HepG2 (cell line): ENCODE measurements around the gene GUCY2C. TPM values are rescaled to one million over a fixed set of nuclear protein-coding genes. Genes with fewer than 3 reads are reported as not detected.

ENCODE experiments used
- ATAC-seq: fragments of 200-7000 bp; cut with Tn5 transposase; 3 replicates; pipeline ENCODE4 v1.9.1; 2020; ENCODE audit warnings: mild to moderate bottlenecking, moderate library complexity
- BruUV-seq: library from RNA; stranded (reverse); fragments of 400-500 nt; replicated peaks from 2 replicates; lab custom pipeline; 2021; lab: Mats Ljungman, UMichigan
- CTCF ChIA-PET: fragments of 300-600 bp; formaldehyde crosslinking; extraction: SDS; loops from one replicate; lab custom pipeline; 2021; ENCODE audit warnings: low total read pairs, inconsistent platforms, low intra/inter-chr PET ratio; lab: Yijun Ruan, JAX
- POLR2A ChIA-PET: fragments of 350-600 bp; sonication (Branson Sonifier 250); formaldehyde crosslinking; loops from one replicate; lab custom pipeline; 2020; ENCODE audit warnings: antibody characterized with exemption, inconsistent platforms; lab: Yijun Ruan, JAX
- DNase-seq: peaks from one replicate; pipeline ENCODE4 v3.0.0-alpha.2; 2015; ENCODE audit warnings: low spot score
- FAIRE-seq: peaks from 3 replicates; lab custom pipeline; 2011; peaks lifted over from hg19 to GRCh38; lab: Jason Lieb, UNC
- H2AFZ ChIP-seq: one replicate; pipeline ENCODE4 v1.6.1; 2011; ENCODE audit warnings: low read length, inconsistent platforms
- H3K27ac ChIP-seq: fragments of 300-600 bp; 3 replicates; pipeline ENCODE4 v1.8.0; 2011; ENCODE audit warnings: mixed run types, mild to moderate bottlenecking, mixed read lengths, low read length, inconsistent platforms; ENCODE audit not compliant: insufficient read depth; ENCODE audit errors: extremely low read length
- H3K27me3 ChIP-seq, 2 experiments: fragments of 200-600 bp in 1 of 2; 2 replicates in 1 of 2; 3 replicates in 1 of 2; pipeline versions ENCODE4 v1.6.0 to v1.8.0; 2011; ENCODE audit warnings: low read length in 2 of 2, mild to moderate bottlenecking in 2 of 2, moderate library complexity in 2 of 2, inconsistent platforms in 1 of 2; ENCODE audit not compliant: insufficient read depth in 2 of 2, control insufficient read depth in 1 of 2
- H3K36me3 ChIP-seq, 2 experiments: fragments of 200-600 bp in 1 of 2; replicated peaks in 1 of 2; 2 replicates in 1 of 2; 3 replicates in 1 of 2; pipeline versions ENCODE4 v1.5.1 to v1.8.0; 2011; ENCODE audit warnings: low read length in 2 of 2, inconsistent platforms in 1 of 2; ENCODE audit not compliant: insufficient read depth in 2 of 2, control insufficient read depth in 1 of 2
- H3K4me1 ChIP-seq: 2 replicates; pipeline ENCODE4 v1.5.1; 2012; ENCODE audit warnings: low read length, inconsistent platforms; ENCODE audit not compliant: insufficient read depth
- H3K4me2 ChIP-seq: 2 replicates; pipeline ENCODE4 v1.6.0; 2011; ENCODE audit warnings: low read depth, low read length, inconsistent platforms
- H3K4me3 ChIP-seq, 3 experiments: fragments of 200-600 bp in 1 of 3; sonication (generic), shearing (Covaris generic) in 1 of 3; replicated peaks in 1 of 3; 2 replicates each; pipeline ENCODE4 v1.5.1; 2011 to 2016; ENCODE audit warnings: low read length in 3 of 3, inconsistent platforms in 2 of 3, low read depth in 2 of 3, mild to moderate bottlenecking in 2 of 3, control low read depth in 1 of 3, mixed read lengths in 1 of 3; ENCODE audit not compliant: insufficient read depth in 1 of 3
- H3K79me2 ChIP-seq: one replicate; pipeline ENCODE4 v1.6.1; 2011; ENCODE audit warnings: low read length, inconsistent platforms; ENCODE audit not compliant: insufficient read depth
- H3K9ac ChIP-seq: 2 replicates; pipeline ENCODE4 v1.6.0; 2011; ENCODE audit warnings: mild to moderate bottlenecking, low read depth, low read length, inconsistent platforms; ENCODE audit not compliant: insufficient read depth
- H3K9me3 ChIP-seq: 2 replicates; pipeline ENCODE4 v1.5.1; 2012; ENCODE audit warnings: mild to moderate bottlenecking, low read length
- H4K20me1 ChIP-seq: 2 replicates; pipeline ENCODE4 v1.6.0; 2011; ENCODE audit warnings: inconsistent platforms, mild to moderate bottlenecking, low read length, moderate library complexity; ENCODE audit not compliant: insufficient read depth
- BCL6 ChIP-seq: IDR thresholded peaks from 2 replicates; pipeline ENCODE4 v1.6.1; 2016; ENCODE audit warnings: missing genetic modification reagents, missing compliant biosample characterization
- CBX5 ChIP-seq: sonication (generic); formaldehyde crosslinking; IDR thresholded peaks from 2 replicates; pipeline ENCODE4 v1.4.0; 2020; ENCODE audit warnings: missing genetic modification reagents, borderline replicate concordance
- CENPBD1 ChIP-seq: sonication (generic); formaldehyde crosslinking; IDR thresholded peaks from 2 replicates; pipeline ENCODE4 v1.8.0; 2022; ENCODE audit warnings: missing genetic modification reagents, low read depth, mild to moderate bottlenecking, borderline replicate concordance
- HNF1B ChIP-seq: sonication (generic); formaldehyde crosslinking; IDR thresholded peaks from 2 replicates; pipeline ENCODE4 v1.5.1; 2020; ENCODE audit warnings: mild to moderate bottlenecking, moderate library complexity, missing genetic modification reagents
- JUNB ChIP-seq: sonication (generic); formaldehyde crosslinking; IDR thresholded peaks from 2 replicates; pipeline ENCODE4 v1.8.0; 2022; ENCODE audit warnings: missing genetic modification reagents, mild to moderate bottlenecking, borderline replicate concordance
- MXD1 ChIP-seq: sonication (generic); formaldehyde crosslinking; IDR thresholded peaks from 2 replicates; pipeline ENCODE4 v1.4.0; 2020; ENCODE audit warnings: mild to moderate bottlenecking, missing genetic modification reagents
- NCOA2 ChIP-seq: sonication (generic); formaldehyde crosslinking; IDR thresholded peaks from 2 replicates; pipeline ENCODE4 v1.8.0; 2022; ENCODE audit warnings: inconsistent platforms
- STAT6 ChIP-seq: sonication (generic); formaldehyde crosslinking; IDR thresholded peaks from 2 replicates; pipeline ENCODE4 v1.4.0; 2020; ENCODE audit warnings: missing genetic modification reagents, mild to moderate bottlenecking, borderline replicate concordance
- ZBTB42 ChIP-seq: sonication (generic); formaldehyde crosslinking; IDR thresholded peaks from 2 replicates; pipeline ENCODE4 v1.5.0; 2020; ENCODE audit warnings: mild to moderate bottlenecking, missing genetic modification reagents
- ZFX ChIP-seq: sonication (generic); formaldehyde crosslinking; IDR thresholded peaks from 2 replicates; pipeline ENCODE4 v1.4.0; 2020; ENCODE audit warnings: mild to moderate bottlenecking, low read depth, missing genetic modification reagents, moderate library complexity
- ZKSCAN5 ChIP-seq: sonication (generic); formaldehyde crosslinking; IDR thresholded peaks from 2 replicates; pipeline ENCODE4 v1.5.1; 2020; ENCODE audit warnings: mild to moderate bottlenecking, missing genetic modification reagents
- ZNF205 ChIP-seq: IDR thresholded peaks from 2 replicates; pipeline ENCODE4 v1.6.1; 2018; ENCODE audit warnings: missing biosample characterization, missing genetic modification reagents
- ZNF3 ChIP-seq: IDR thresholded peaks from 2 replicates; pipeline ENCODE4 v1.7.0; 2017; ENCODE audit warnings: inconsistent platforms
- ZNF7 ChIP-seq: IDR thresholded peaks from 2 replicates; pipeline ENCODE4 v1.6.1; 2016; ENCODE audit warnings: missing biosample characterization, missing genetic modification reagents
- ZNF768 ChIP-seq: sonication (generic); formaldehyde crosslinking; IDR thresholded peaks from 2 replicates; pipeline ENCODE4 v1.4.0; 2020; ENCODE audit warnings: missing genetic modification reagents
- ZNF883 ChIP-seq: sonication (generic); formaldehyde crosslinking; IDR thresholded peaks from 2 replicates; pipeline ENCODE4 v1.5.1; 2020; ENCODE audit warnings: mild to moderate bottlenecking, missing genetic modification reagents; ENCODE audit errors: not compliant biosample characterization
- WGBS: methylation state at CpG from one replicate; pipeline ENCODE4 v1.1.6; 2017; ENCODE audit warnings: low lambda C conversion rate; 5-methylcytosine and 5-hydroxymethylcytosine counted together
- in situ Hi-C: cut with HindIII; loops from 2 replicates; pipeline ENCODE4 v1.10.0; 2017; ENCODE audit warnings: low pct_unique_long_range_greater_than_20kb; ENCODE audit not compliant: extremely low pct_ligation_motif_present
- intact Hi-C: fragments of 100-400 bp; cut with micrococcal nuclease; formaldehyde crosslinking; loops from one replicate; pipeline ENCODE4 v1.10.0; 2022; ENCODE audit not compliant: unreplicated experiment
- polyA plus RNA-seq, 8 experiments: library from polyadenylated mRNA; depleted of rRNA in 3 of 8; stranded (reverse) in 7 of 8; unstranded in 1 of 8; fragments of >200 nt; fragmentation: Illumina TruSeq in 4 of 8; extraction: Trizol in 4 of 8; gene quantifications; 2 replicates each; pipeline versions ENCODE4 v1.2.1 to v1.2.3, GENCODE V29; 2011 to 2016; ENCODE audit warnings: low read depth in 4 of 8, missing spikeins in 1 of 8, mixed read lengths in 1 of 8; ENCODE audit not compliant: insufficient read depth in 1 of 8
- total RNA-seq, 5 experiments: library from RNA; depleted of rRNA; stranded (reverse); fragments of >200 nt; fragmentation: Illumina TruSeq; extraction: Trizol; gene quantifications; 2 replicates each; pipeline ENCODE4 v1.2.3, GENCODE V29; 2016; ENCODE audit warnings: low read depth in 1 of 5

Gene GUCY2C
- total and polyA plus RNA-seq, 2 of the 13 experiments (the other 11 are each of a cell fraction or from before 2014, with no cell fraction given), result not detected

GRCh38 chr12:14695715-14696141 lies 671 bp downstream of the GUCY2C start:
- in situ Hi-C loops, result no loop called here

More at GRCh38 chr12:14695715-14696141, 671 bp downstream of the GUCY2C start:
- H4K20me1 ChIP-seq, result no peaks in the 10 kb centered on the region
- WGBS, result 9% methylated on average over 5 of the region's 5 CpGs
- no peak overlapping the region for H3K9ac ChIP-seq
- FAIRE-seq (no peak), ATAC-seq (no peak), DNase-seq (no peak)
- POLR2A ChIA-PET, result no interaction called here
- no peak overlapping the region for H3K4me3 ChIP-seq
- intact Hi-C loops, result no loop called here
- no peaks in the 10 kb centered on the region for H3K27me3 ChIP-seq
- no peaks in the 10 kb centered on the region for H3K36me3 ChIP-seq
- TF ChIP-seq BCL6 (CRISPR knock-in tag), result no peak
- TF ChIP-seq CENPBD1 (CRISPR knock-in tag), result no peak
- no peak for TF ChIP-seq ZNF768
- no peak for TF ChIP-seq JUNB (CRISPR knock-in tag)
- TF ChIP-seq NCOA2, result no peak
- TF ChIP-seq CBX5 (CRISPR knock-in tag), result no peak
- no peak for TF ChIP-seq ZNF3 (CRISPR knock-in tag)
- no peak for TF ChIP-seq HNF1B (CRISPR knock-in tag)
- no peak for TF ChIP-seq MXD1 (CRISPR knock-in tag)
- TF ChIP-seq ZKSCAN5, result no peak
- no peak for TF ChIP-seq ZNF7 (CRISPR knock-in tag)
- TF ChIP-seq ZNF205 (CRISPR knock-in tag), result no peak
- no peak for TF ChIP-seq STAT6 (CRISPR knock-in tag)
- TF ChIP-seq ZFX (CRISPR knock-in tag), result no peak
- no peak for TF ChIP-seq ZNF883 (CRISPR knock-in tag)
- no peak for TF ChIP-seq ZBTB42 (CRISPR knock-in tag)
- H3K4me1 ChIP-seq, result no peaks in the 10 kb centered on the region
- H3K79me2 ChIP-seq, result no peaks in the 10 kb centered on the region
- CTCF ChIA-PET, result no interaction called here
- H3K4me2 ChIP-seq, result no peak overlapping the region
- BruUV-seq, result no TSS peak
- H3K27ac ChIP-seq, result no peak overlapping the region
- no peaks in the 10 kb centered on the region for H3K9me3 ChIP-seq
- H2AFZ ChIP-seq, result no peak overlapping the region
